Caco-2 (cell line): ENCODE data around the gene SSX4B. TPM values are rescaled to one million over a fixed set of nuclear protein-coding genes. Genes with fewer than 3 reads are reported as not detected.
"Not testable (repeated sequence)": the region's sequence is repeated elsewhere in the genome, so short reads cannot be mapped to it uniquely, and the experiment has no call there.

Experiments
- BruUV-seq: library from RNA; stranded (reverse); fragments of 400-500 nt; replicated peaks from 2 replicates; lab custom pipeline; 2021; lab: Mats Ljungman, UMichigan
- CTCF ChIA-PET: fragments of 300-600 bp; sonication (Branson Sonifier 250); formaldehyde crosslinking; loops from one replicate; lab custom pipeline; 2022; ENCODE audit warnings: antibody characterized with exemption; lab: Charles Lee
- POLR2A ChIA-PET: fragments of 300-600 bp; sonication (Branson Sonifier 250); formaldehyde crosslinking; loops from one replicate; lab custom pipeline; 2022; ENCODE audit warnings: antibody characterized with exemption; lab: Charles Lee
- DNase-seq, 2 experiments: peaks; one replicate each; pipeline versions ENCODE4 v3.0.0 to v3.0.0-alpha.2; 2020 to 2022
- H3K27me3 ChIP-seq: replicated peaks from 2 replicates; pipeline ENCODE4 v1.6.0; 2011; ENCODE audit warnings: low read length; ENCODE audit not compliant: control insufficient read depth, insufficient read depth
- H3K36me3 ChIP-seq: 2 replicates; pipeline ENCODE4 v1.5.1; 2011; ENCODE audit warnings: low read length; ENCODE audit not compliant: control insufficient read depth, insufficient read depth
- H3K4me1 ChIP-seq: fragments of 250-450 bp; sonication (Bioruptor Pico); 2 replicates; pipeline ENCODE4 v1.5.1; 2020; ENCODE audit warnings: mild to moderate bottlenecking
- H3K4me3 ChIP-seq: 2 replicates; pipeline ENCODE4 v1.5.1; 2011; ENCODE audit warnings: low read depth, mild to moderate bottlenecking, control low read depth, low read length
- H3K9me3 ChIP-seq: fragments of 250-450 bp; sonication (Bioruptor Pico); 2 replicates; pipeline ENCODE4 v1.5.1; 2020; ENCODE audit warnings: mild to moderate bottlenecking, moderate library complexity
- H3K27ac Mint-ChIP-seq: one replicate; pipeline ENCODE4 v1.8.0; 2022; ENCODE audit warnings: mixed read lengths; ENCODE audit not compliant: unreplicated experiment
- H3K27me3 Mint-ChIP-seq: one replicate; pipeline ENCODE4 v1.8.0; 2022; ENCODE audit warnings: mixed read lengths; ENCODE audit not compliant: insufficient read depth, unreplicated experiment
- H3K36me3 Mint-ChIP-seq: one replicate; pipeline ENCODE4 v1.8.0; 2022; ENCODE audit warnings: mild to moderate bottlenecking, mixed read lengths; ENCODE audit not compliant: insufficient read depth, unreplicated experiment
- H3K4me1 Mint-ChIP-seq: one replicate; pipeline ENCODE4 v1.8.0; 2022; ENCODE audit warnings: low read depth, mixed read lengths; ENCODE audit not compliant: unreplicated experiment
- H3K4me3 Mint-ChIP-seq: one replicate; pipeline ENCODE4 v1.8.0; 2022; ENCODE audit warnings: mild to moderate bottlenecking, moderate library complexity, mixed read lengths; ENCODE audit not compliant: unreplicated experiment
- H3K9me3 Mint-ChIP-seq: one replicate; pipeline ENCODE4 v1.8.0; 2022; ENCODE audit warnings: mixed read lengths; ENCODE audit not compliant: unreplicated experiment
- intact Hi-C: fragments of 100-400 bp; cut with micrococcal nuclease; formaldehyde crosslinking; loops from one replicate; pipeline ENCODE4 v1.10.0; 2022; ENCODE audit not compliant: unreplicated experiment
- total RNA-seq: library from RNA; stranded (reverse); gene quantifications from 2 replicates; pipeline ENCODE4 v1.2.3, GENCODE V29; 2022

SSX4B gene
- total RNA-seq, 1 experiment from 2014 or later, result not detected

DNA sequence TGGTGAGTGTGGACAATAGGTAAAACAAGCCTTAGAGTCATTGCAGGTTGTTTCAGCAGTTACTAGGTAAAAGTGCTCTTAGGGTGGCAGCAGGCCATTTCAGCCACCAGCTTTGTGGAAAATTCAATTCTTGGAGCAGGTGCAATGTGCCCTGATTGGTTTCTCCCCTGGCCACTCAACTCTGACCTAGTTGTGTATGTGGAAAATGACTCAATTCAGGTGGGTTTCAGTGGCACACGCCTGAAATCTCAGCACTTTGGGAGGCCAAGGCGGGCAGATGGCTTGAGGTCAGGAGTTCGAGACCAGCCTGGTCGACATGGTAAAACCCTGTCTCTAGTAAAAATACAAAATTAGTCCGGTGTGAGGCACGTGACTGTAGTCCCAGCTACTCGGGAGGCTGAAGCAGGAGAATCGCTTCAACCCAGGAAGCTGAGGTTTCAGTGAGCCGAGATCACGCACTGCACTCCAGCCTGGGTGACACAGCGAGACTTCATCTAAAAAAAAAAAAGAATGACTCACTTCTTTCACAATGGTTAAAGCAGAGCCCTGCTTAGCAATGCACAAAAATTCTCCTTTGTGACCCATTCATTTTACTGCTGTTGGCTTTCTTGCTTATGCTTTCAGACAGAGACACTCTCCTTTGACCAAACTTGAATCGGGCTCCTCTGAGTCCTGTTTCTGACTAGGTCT is 15.4 kb upstream of the SSX4B start:
- H3K27ac Mint-ChIP-seq, CTCF ChIA-PET: not testable (repeated sequence)

DNA sequence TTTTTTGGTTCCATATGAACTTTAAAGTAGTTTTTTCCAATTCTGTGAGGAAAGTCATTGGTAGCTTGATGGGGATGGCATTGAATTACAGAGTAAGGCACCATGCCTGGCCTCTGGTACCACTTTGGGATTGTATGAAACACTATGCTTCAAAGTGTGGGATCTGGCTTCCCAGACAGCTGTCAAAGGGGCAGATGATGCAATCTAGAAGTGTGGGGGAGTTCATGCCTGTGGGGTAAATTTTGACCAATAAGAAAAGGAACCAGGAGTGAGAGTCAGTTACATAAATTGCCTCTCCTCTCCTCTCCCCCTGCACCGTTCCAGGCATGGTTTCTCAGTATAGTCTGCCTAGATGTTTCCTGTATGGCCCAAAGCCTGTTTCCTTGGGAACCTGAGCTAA is 13.9 kb downstream of the SSX4B start:
- intact Hi-C loops, H3K36me3 ChIP-seq, H3K4me3 ChIP-seq, H3K9me3 Mint-ChIP-seq, BruUV-seq, H3K4me1 ChIP-seq, POLR2A ChIA-PET, H3K27ac Mint-ChIP-seq, H3K27me3 ChIP-seq, CTCF ChIA-PET, H3K27me3 Mint-ChIP-seq, H3K36me3 Mint-ChIP-seq, H3K9me3 ChIP-seq, H3K4me3 Mint-ChIP-seq, H3K4me1 Mint-ChIP-seq: not testable (repeated sequence)
- DNase-seq, result peak in 1 of 2 experiments; percentile 3

More for the DNA sequence above, 15.4 kb upstream of the SSX4B start:
- POLR2A ChIA-PET, H3K9me3 ChIP-seq, H3K27me3 Mint-ChIP-seq, H3K27me3 ChIP-seq, BruUV-seq, DNase-seq, H3K36me3 Mint-ChIP-seq, H3K36me3 ChIP-seq, H3K4me1 ChIP-seq, H3K4me3 Mint-ChIP-seq, H3K4me1 Mint-ChIP-seq, H3K4me3 ChIP-seq, intact Hi-C loops, H3K9me3 Mint-ChIP-seq: not testable (repeated sequence)

GRCh38 chrX:48396931-48397330 is 14.8 kb downstream of the SSX4B start:
- H3K27me3 ChIP-seq, H3K36me3 Mint-ChIP-seq, H3K27me3 Mint-ChIP-seq, H3K4me1 ChIP-seq, H3K4me3 ChIP-seq, DNase-seq, H3K4me1 Mint-ChIP-seq, intact Hi-C loops, H3K27ac Mint-ChIP-seq, H3K36me3 ChIP-seq, H3K9me3 Mint-ChIP-seq, POLR2A ChIA-PET, H3K4me3 Mint-ChIP-seq, BruUV-seq, CTCF ChIA-PET, H3K9me3 ChIP-seq: not testable (repeated sequence)

GRCh38 chrX:48383239-48383638 is 28.5 kb downstream of the SSX4B start, which contains the start of gene SSX4:
SSX4 (plus strand) TSS chrX:48383539; CDS start chrX:48384054, 515 bp downstream.
- H3K9me3 ChIP-seq, H3K36me3 Mint-ChIP-seq, BruUV-seq, H3K27me3 Mint-ChIP-seq, H3K4me1 Mint-ChIP-seq, H3K4me3 Mint-ChIP-seq, DNase-seq, CTCF ChIA-PET, intact Hi-C loops, H3K27ac Mint-ChIP-seq, POLR2A ChIA-PET, H3K4me1 ChIP-seq, H3K9me3 Mint-ChIP-seq, H3K27me3 ChIP-seq, H3K36me3 ChIP-seq, H3K4me3 ChIP-seq: not testable (repeated sequence)

DNA sequence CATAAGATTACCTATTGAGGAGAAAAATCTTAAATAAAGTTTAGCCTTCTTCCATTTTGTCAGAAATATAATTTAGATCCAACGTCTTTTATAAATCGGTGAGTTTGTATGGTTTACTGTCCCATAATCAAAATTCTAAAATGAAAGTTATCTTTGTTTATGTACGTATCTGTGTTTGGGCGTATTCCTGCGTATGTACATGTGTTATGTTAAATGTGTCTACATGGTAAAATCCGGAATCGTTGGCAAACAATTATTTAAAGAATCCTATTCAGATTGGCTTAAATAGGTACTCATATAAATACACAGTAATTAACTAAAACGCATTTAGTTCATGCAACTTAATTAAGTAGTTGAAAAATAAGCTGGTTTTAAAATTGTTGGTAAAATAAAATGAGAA is 41.4 kb downstream of the SSX4B start:
- DNase-seq, H3K9me3 Mint-ChIP-seq, H3K27me3 Mint-ChIP-seq, BruUV-seq, H3K9me3 ChIP-seq, CTCF ChIA-PET, H3K36me3 Mint-ChIP-seq, H3K4me1 Mint-ChIP-seq, POLR2A ChIA-PET, intact Hi-C loops, H3K36me3 ChIP-seq, H3K27ac Mint-ChIP-seq, H3K4me3 ChIP-seq, H3K4me1 ChIP-seq, H3K27me3 ChIP-seq, H3K4me3 Mint-ChIP-seq: not testable (repeated sequence)

DNA sequence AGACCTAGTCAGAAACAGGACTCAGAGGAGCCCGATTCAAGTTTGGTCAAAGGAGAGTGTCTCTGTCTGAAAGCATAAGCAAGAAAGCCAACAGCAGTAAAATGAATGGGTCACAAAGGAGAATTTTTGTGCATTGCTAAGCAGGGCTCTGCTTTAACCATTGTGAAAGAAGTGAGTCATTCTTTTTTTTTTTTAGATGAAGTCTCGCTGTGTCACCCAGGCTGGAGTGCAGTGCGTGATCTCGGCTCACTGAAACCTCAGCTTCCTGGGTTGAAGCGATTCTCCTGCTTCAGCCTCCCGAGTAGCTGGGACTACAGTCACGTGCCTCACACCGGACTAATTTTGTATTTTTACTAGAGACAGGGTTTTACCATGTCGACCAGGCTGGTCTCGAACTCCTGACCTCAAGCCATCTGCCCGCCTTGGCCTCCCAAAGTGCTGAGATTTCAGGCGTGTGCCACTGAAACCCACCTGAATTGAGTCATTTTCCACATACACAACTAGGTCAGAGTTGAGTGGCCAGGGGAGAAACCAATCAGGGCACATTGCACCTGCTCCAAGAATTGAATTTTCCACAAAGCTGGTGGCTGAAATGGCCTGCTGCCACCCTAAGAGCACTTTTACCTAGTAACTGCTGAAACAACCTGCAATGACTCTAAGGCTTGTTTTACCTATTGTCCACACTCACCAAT is 43.9 kb downstream of the SSX4B start:
- H3K36me3 ChIP-seq, H3K4me3 ChIP-seq, H3K4me3 Mint-ChIP-seq, CTCF ChIA-PET, H3K9me3 ChIP-seq, BruUV-seq, H3K9me3 Mint-ChIP-seq, H3K27ac Mint-ChIP-seq, POLR2A ChIA-PET, H3K27me3 ChIP-seq, H3K27me3 Mint-ChIP-seq, H3K4me1 Mint-ChIP-seq, H3K36me3 Mint-ChIP-seq, DNase-seq, H3K4me1 ChIP-seq, intact Hi-C loops: not testable (repeated sequence)

DNA sequence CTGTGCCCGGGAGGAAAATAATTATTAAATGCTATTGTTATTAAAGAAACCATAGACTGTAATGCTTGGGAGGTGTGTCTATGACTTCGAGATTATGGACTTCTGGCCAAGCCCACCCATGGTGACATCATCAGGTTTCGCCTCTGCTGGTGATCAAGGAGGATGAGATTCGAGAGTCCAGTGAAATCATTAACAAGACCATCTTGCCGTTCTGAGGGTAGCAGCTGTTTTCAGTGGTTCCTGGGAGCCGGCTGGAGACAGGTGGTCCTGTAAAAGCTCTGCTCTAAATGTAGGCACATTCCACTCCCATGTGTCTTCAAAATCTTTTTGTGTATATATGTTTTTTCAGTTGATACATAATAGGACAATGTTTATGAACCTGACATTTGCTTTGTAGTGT is 52.5 kb downstream of the SSX4B start:
- H3K36me3 ChIP-seq, H3K27me3 Mint-ChIP-seq, BruUV-seq, H3K4me3 ChIP-seq, H3K36me3 Mint-ChIP-seq, H3K9me3 Mint-ChIP-seq, POLR2A ChIA-PET, H3K27ac Mint-ChIP-seq, intact Hi-C loops, H3K4me1 Mint-ChIP-seq, H3K4me1 ChIP-seq, DNase-seq, H3K4me3 Mint-ChIP-seq, CTCF ChIA-PET, H3K9me3 ChIP-seq, H3K27me3 ChIP-seq: not testable (repeated sequence)
